CD14-positive monocyte (primary cell): ENCODE measurements around the gene ZFPM1. TPM values are rescaled to one million over a fixed set of nuclear protein-coding genes. Genes with fewer than 3 reads are reported as not detected.

Source experiments
- DNase-seq, 3 donors: peaks; one replicate each; pipeline ENCODE4 v3.0.0-alpha.2; 2011 to 2022
- H2AFZ ChIP-seq: 2 replicates; pipeline ENCODE4 v1.6.0; 2012; ENCODE audit warnings: mild to moderate bottlenecking, low read depth, low read length, inconsistent platforms; ENCODE audit not compliant: insufficient read depth, poor library complexity, severe bottlenecking
- H3K27ac ChIP-seq, 2 donors: 1 replicate in 1 of 2; 2 replicates in 1 of 2; pipeline ENCODE4 v1.5.1; 2012 to 2013; ENCODE audit warnings: low read length in 2 of 2, control low read depth in 1 of 2, inconsistent platforms in 1 of 2, low read depth in 1 of 2, mild to moderate bottlenecking in 1 of 2
- H3K27me3 ChIP-seq, 2 donors: one replicate each; pipeline versions ENCODE4 v1.6.0 to v1.6.1; 2011 to 2013; ENCODE audit warnings: low read length in 2 of 2; ENCODE audit not compliant: control insufficient read depth in 2 of 2, insufficient read depth in 2 of 2
- H3K36me3 ChIP-seq, 2 donors: replicated peaks in 1 of 2; 1 replicate in 1 of 2; 2 replicates in 1 of 2; pipeline versions ENCODE4 v1.5.1 to v1.6.1; 2012 to 2013; ENCODE audit warnings: low read length in 2 of 2, control low read depth in 1 of 2, inconsistent platforms in 1 of 2, mild to moderate bottlenecking in 1 of 2; ENCODE audit not compliant: insufficient read depth in 2 of 2, control insufficient read depth in 1 of 2
- H3K4me1 ChIP-seq, 2 donors: 1 replicate in 1 of 2; 2 replicates in 1 of 2; pipeline versions ENCODE4 v1.5.1 to v1.6.1; 2012 to 2013; ENCODE audit warnings: low read length in 2 of 2, control low read depth in 1 of 2, inconsistent platforms in 1 of 2, mild to moderate bottlenecking in 1 of 2, moderate library complexity in 1 of 2; ENCODE audit not compliant: insufficient read depth in 2 of 2, control insufficient read depth in 1 of 2
- H3K4me2 ChIP-seq: replicated peaks from 2 replicates; pipeline ENCODE3; 2012; ENCODE audit warnings: low read length, moderate library complexity, mild to moderate bottlenecking; ENCODE audit not compliant: poor library complexity, severe bottlenecking; ENCODE audit errors: extremely low read depth
- H3K4me3 ChIP-seq, 3 experiments: fragments of 200-600 bp in 1 of 3; sonication (generic) in 1 of 3; replicated peaks in 1 of 3; 1 replicate in 2 of 3; 2 replicates in 1 of 3; pipeline ENCODE4 v1.5.1; 2011 to 2013; ENCODE audit warnings: low read length in 3 of 3, mild to moderate bottlenecking in 3 of 3, control low read depth in 2 of 3, low read depth in 2 of 3, inconsistent platforms in 1 of 3, moderate library complexity in 1 of 3
- H3K79me2 ChIP-seq: 2 replicates; pipeline ENCODE4 v1.6.0; 2012; ENCODE audit warnings: mild to moderate bottlenecking, control low read depth, inconsistent platforms, low read length, moderate library complexity; ENCODE audit not compliant: insufficient read depth
- H3K9ac ChIP-seq: 2 replicates; pipeline ENCODE4 v1.6.0; 2017; ENCODE audit warnings: low read length, mild to moderate bottlenecking; ENCODE audit not compliant: insufficient read depth, poor library complexity, severe bottlenecking
- H3K9me3 ChIP-seq, 2 donors: replicated peaks in 1 of 2; 1 replicate in 1 of 2; 2 replicates in 1 of 2; pipeline versions ENCODE4 v1.5.1 to v1.6.1; 2012 to 2013; ENCODE audit warnings: low read length in 2 of 2, control low read depth in 1 of 2; ENCODE audit not compliant: control insufficient read depth in 1 of 2, insufficient read depth in 1 of 2
- H4K20me1 ChIP-seq: 2 replicates; pipeline ENCODE4 v1.6.0; 2012; ENCODE audit warnings: mild to moderate bottlenecking, low read length, control low read depth, moderate library complexity; ENCODE audit not compliant: insufficient read depth
- H3K27ac Mint-ChIP-seq, 7 donors: one replicate each; pipeline ENCODE4 v1.8.0; 2020; ENCODE audit warnings: mild to moderate bottlenecking in 7 of 7, mixed read lengths in 7 of 7, moderate library complexity in 6 of 7, inconsistent platforms in 2 of 7
- H3K27me3 Mint-ChIP-seq, 3 donors: one replicate each; pipeline ENCODE4 v1.8.0; 2021 to 2022; ENCODE audit warnings: low read depth in 3 of 3, mild to moderate bottlenecking in 3 of 3, mixed read lengths in 3 of 3, moderate library complexity in 3 of 3, inconsistent platforms in 1 of 3
- H3K36me3 Mint-ChIP-seq, 2 donors: one replicate each; pipeline ENCODE4 v1.8.0; 2020; ENCODE audit warnings: mixed read lengths in 2 of 2, inconsistent platforms in 1 of 2, mild to moderate bottlenecking in 1 of 2
- H3K4me1 Mint-ChIP-seq: one replicate; pipeline ENCODE4 v1.8.0; 2020; ENCODE audit warnings: mild to moderate bottlenecking, mixed read lengths
- H3K4me3 Mint-ChIP-seq, 2 donors: one replicate each; pipeline ENCODE4 v1.8.0; 2020; ENCODE audit warnings: mild to moderate bottlenecking in 2 of 2, mixed read lengths in 2 of 2, moderate library complexity in 1 of 2
- H3K9me3 Mint-ChIP-seq, 7 donors: one replicate each; pipeline ENCODE4 v1.8.0; 2020 to 2022; ENCODE audit warnings: mixed read lengths in 7 of 7, mild to moderate bottlenecking in 6 of 7, moderate library complexity in 6 of 7, inconsistent platforms in 2 of 7
- CTCF ChIP-seq: fragments of 200-600 bp; IDR thresholded peaks from one replicate; pipeline ENCODE4 v1.8.0; 2022; ENCODE audit warnings: antibody characterized with exemption, mild to moderate bottlenecking
- WGBS: methylation state at CpG from one replicate; pipeline ENCODE4 v1.1.5; 2013; ENCODE audit warnings: missing lambda C conversion rate; ENCODE audit not compliant: insufficient coverage; 5-methylcytosine and 5-hydroxymethylcytosine counted together
- intact Hi-C, 2 donors: fragments of 100-400 bp; cut with micrococcal nuclease; formaldehyde crosslinking; loops; one replicate each; pipeline versions ENCODE4 v1.15.0 to v1.15.1; 2023
- polyA plus RNA-seq, 3 donors: library from polyadenylated mRNA; depleted of rRNA in 1 of 3; unstranded in 2 of 3; stranded (reverse) in 1 of 3; fragments of 300-500 nt in 2 of 3; fragments of >200 nt in 1 of 3; fragmentation: Illumina TruSeq in 2 of 3; gene quantifications; 1 replicate in 2 of 3; 2 replicates in 1 of 3; pipeline ENCODE4 v1.2.3, GENCODE V29; 2012 to 2021

Gene ZFPM1
- polyA plus RNA-seq, 3 donors: 0.04 to 0.19 (median 0.12) TPM

DNA sequence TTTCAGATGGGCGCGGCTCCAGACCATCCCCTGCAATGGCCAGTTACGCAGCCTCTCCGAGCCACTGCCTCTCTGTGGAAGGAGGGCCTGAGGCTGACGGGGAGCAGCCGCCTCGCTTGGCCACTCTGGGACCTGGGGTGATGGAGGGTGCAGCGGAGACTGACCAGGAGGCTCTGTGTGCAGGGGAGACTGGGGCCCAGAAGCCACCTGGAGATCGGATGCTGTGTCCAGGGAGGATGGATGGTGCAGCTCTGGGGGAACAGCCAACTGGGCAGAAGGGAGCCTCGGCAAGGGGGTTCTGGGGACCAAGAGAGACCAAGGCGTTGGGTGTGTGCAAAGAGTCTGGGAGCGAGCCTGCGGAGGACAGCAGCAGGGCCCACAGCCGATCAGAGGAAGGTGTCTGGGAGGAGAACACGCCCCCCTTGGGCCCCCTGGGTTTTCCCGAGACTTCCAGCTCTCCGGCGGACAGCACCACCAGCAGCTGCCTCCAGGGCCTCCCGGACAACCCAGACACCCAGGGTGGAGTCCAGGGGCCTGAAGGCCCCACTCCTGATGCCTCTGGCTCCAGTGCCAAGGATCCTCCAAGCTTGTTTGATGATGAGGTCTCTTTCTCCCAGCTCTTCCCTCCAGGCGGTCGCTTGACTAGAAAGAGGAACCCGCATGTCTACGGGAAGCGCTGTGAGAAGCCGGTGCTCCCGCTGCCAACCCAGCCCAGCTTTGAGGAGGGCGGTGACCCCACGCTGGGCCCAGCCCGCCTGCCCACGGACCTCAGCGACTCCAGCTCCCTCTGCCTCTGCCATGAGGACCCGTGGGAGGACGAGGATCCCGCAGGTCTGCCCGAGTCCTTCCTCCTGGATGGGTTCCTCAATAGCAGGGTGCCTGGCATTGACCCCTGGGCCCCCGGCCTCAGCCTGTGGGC, 17.4 kb upstream of the ZFPM1 start:
- no peaks in the 10 kb centered on the region for H3K36me3 ChIP-seq
- no peak overlapping the region for H3K4me3 ChIP-seq
- no peak overlapping the region for H2AFZ ChIP-seq
- Mint-ChIP-seq H3K4me3 (peak overlapping the region in 1 of 2 donors; percentile 8), H3K27ac (peak overlapping the region in 1 of 7 donors; percentile 15), H3K36me3 (no peaks in the 10 kb centered on the region), H3K4me1 (peaks cover 10% of the 10 kb centered on the region), H3K9me3 (peaks cover 0 to 5% (median 0%) of the 10 kb centered on the region in 7 donors), H3K27me3 (peaks cover 8 to 43% (median 16%) of the 10 kb centered on the region in 3 donors)
- H4K20me1 ChIP-seq: no peaks in the 10 kb centered on the region
- H3K4me2 ChIP-seq: no peak overlapping the region
- no peak for DNase-seq
- H3K79me2 ChIP-seq: no peaks in the 10 kb centered on the region
- H3K27me3 ChIP-seq: peaks cover 0 to 24% of the 10 kb centered on the region in 2 donors
- 78% methylated on average over 25 of the region's 36 CpGs for WGBS
- no peak for TF ChIP-seq CTCF
- intact Hi-C loops: loop anchor here in 1 of 2 donors (10.0 kb wide), 1 partner anchor 501 kb away; the partner anchor contains the start of gene CA5A
- peaks cover 0 to 5% of the 10 kb centered on the region in 2 donors for H3K9me3 ChIP-seq
- no peak overlapping the region for H3K9ac ChIP-seq
- H3K4me1 ChIP-seq: peaks cover 8 to 14% of the 10 kb centered on the region in 2 donors
- no peak overlapping the region for H3K27ac ChIP-seq

DNA sequence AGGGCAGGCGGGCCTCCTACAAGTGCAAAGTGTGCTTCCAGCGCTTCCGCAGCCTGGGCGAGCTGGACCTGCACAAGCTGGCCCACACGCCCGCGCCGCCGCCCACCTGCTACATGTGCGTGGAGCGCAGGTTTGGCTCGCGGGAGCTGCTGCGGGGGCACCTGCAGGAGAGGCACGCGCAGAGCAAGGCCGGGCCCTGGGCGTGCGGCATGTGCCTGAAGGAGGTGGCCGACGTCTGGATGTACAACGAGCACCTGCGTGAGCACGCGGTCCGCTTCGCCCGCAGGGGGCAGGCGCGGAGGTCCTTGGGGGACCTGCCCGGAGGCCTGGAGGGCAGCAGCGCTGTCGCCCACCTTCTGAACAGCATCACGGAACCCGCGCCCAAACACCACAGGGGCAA, 16.3 kb upstream of the ZFPM1 start:
- no peak for TF ChIP-seq CTCF
- no peak overlapping the region for H3K4me2 ChIP-seq
- peaks cover 0 to 5% of the 10 kb centered on the region in 2 donors for H3K9me3 ChIP-seq
- Mint-ChIP-seq H3K9me3 (peaks cover 0 to 5% (median 0%) of the 10 kb centered on the region in 7 donors), H3K27ac (no peak overlapping the region), H3K36me3 (no peaks in the 10 kb centered on the region), H3K27me3 (peaks cover 4 to 34% (median 7%) of the 10 kb centered on the region in 3 donors), H3K4me1 (peaks cover 5% of the 10 kb centered on the region), H3K4me3 (no peak overlapping the region)
- H3K79me2 ChIP-seq: no peaks in the 10 kb centered on the region
- H3K9ac ChIP-seq: no peak overlapping the region
- H3K4me1 ChIP-seq: peaks cover 0 to 5% of the 10 kb centered on the region in 2 donors
- H3K4me3 ChIP-seq: no peak overlapping the region
- H4K20me1 ChIP-seq: no peaks in the 10 kb centered on the region
- no peaks in the 10 kb centered on the region for H3K36me3 ChIP-seq
- H3K27ac ChIP-seq: no peak overlapping the region
- intact Hi-C loops: loop anchor here in 1 of 2 donors (10.0 kb wide), 1 partner anchor 502 kb away; the partner anchor contains the start of gene CA5A
- H3K27me3 ChIP-seq: peaks cover 0 to 14% of the 10 kb centered on the region in 2 donors
- no peak overlapping the region for H2AFZ ChIP-seq
- 96% methylated on average over 36 of the region's 36 CpGs for WGBS
- DNase-seq: no peak
